Measurements from ENCODE around the gene PRTG.
"Not testable (repeated sequence)": the region's sequence is repeated elsewhere in the genome, so short reads cannot be mapped to it uniquely, and the experiment has no call there.

The PRTG gene

DNA sequence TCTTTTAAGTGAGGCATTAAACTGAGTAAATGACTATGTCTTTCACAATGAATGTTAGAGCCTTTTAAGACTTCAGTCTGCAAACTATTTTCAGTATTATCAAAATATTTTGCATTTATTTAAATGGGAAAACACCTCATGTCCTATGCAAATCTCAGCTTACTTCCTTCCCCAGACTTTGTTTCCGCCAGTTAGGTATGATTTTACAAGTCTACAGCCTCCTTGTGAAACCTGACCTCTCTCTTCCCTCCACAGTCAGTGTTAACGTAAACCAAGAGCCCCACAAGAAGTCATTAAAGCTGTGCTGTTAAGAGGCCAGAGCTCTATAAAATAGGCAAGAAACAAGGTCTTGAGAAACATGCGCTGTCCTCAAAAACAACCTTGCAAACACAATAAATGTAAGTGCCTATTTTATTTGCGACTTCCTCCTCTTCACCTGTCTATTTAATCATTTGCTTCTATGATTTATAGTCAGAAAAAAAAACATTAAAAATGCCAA is 48.3 kb downstream of the PRTG start:
- DNase-seq: no peak

DNA sequence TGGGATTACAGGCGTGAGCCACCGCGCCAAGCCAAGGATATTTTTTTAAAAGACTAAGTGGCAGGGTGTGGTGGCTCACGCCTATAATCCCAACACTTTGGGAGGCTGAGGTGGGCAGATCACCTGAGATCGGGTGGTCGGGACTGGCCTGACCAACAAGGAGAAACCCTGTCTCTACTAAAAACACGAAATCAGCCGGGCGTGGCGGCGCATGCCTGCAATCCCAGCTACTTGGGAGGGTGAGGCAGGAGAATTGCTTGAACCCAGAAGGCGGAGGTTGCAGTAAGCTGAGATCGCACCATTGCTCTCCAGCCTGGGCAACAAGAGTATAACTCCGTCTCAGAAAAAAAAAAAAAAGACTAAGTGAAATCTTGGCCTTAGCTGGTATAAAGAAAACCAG is 49.8 kb downstream of the PRTG start:
- DNase-seq: not testable (repeated sequence)

DNA sequence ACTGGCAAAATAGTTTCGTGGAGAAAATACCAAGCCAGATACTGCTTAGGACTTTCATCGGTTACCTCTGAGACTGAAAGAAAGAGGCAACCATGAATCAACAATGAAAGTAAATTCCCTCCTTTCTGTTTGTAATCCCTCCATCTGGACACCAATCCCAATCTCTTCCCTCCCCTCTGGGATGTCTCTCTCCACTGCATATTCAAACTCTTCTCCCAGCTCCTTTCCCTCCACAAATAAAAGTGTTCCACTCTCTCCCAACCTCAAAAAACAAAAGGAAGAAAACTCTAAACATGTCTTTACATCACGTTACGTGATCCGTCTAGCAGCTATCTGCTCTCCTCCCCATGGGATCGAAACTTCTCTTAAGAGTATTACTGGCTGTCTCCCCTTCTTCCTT is 55.2 kb downstream of the PRTG start:
- DNase-seq: no peak

DNA sequence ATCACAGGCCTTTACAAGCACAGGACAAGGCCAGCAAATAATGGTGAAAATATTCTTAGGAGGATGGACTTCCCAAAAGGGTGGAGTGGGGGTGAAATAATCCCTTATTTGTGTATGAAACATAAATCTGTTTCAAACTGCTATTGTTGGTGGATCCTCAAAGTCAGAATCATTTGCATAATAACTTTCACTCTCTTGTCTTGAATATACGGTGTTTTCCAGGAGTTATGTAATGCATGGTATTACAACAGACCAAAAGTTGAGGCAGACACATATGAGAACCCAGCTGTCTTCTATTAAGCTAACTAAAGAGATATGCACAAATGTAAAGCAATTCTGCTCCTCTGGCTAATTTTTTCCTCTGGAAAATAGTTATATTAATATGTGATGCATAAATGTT is 57.7 kb downstream of the PRTG start:
- no peak for DNase-seq

DNA sequence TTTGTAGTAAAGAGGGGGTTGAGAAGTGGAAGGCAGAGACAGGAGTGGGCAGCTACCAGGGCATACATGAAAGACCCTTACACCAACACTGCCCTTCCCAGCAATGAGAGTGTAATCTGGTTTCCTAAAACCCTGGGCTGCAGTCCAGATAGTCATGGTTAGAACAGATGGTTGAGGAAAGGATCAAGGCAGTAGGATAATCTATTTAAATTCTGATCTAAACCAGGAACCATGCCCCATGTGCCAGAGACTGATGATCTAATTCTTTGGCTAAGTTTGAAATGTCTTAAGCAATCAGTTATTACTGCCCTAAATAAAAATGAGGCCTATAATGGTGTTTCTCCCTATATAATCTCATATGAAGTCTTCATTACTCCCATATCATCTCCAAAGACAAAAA is 59.6 kb downstream of the PRTG start:
- DNase-seq: no peak

DNA sequence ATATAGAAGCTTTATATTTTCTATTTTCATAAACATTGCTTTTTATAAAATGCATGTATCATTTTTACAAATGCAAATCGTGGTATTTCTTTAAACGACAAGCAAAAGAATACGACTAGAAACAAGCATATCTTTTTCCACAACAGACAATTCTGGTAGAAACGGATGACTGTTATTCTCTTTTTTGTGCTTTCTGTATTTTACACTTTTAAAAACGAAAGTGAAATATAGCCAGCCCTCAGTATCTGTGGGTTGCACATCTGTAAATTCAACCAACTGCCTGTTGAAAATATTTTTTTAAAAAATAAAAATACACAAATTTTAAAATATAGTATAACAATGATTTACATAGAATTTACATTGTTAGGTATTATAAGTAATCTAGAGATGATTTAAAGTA is 61.3 kb downstream of the PRTG start:
- DNase-seq: no peak

DNA sequence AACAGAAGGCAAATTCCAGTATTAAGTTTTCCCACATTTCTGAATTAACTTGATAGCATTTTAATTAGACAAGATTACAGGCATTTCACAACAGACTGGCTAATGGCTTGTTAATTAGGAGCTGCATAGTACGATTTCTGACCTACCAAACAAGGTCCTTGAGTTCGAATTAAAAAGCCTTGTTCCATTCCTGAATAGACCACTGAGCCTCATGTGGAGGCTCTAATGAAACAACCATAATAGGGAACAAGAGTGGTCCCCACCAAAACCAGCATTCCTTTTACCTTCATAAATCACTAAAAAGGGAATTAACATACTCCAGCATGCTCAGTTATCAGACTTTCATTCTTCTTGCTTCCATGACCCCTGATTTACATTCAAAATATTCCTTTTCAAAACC is 66.4 kb downstream of the PRTG start:
- no peak for DNase-seq

DNA sequence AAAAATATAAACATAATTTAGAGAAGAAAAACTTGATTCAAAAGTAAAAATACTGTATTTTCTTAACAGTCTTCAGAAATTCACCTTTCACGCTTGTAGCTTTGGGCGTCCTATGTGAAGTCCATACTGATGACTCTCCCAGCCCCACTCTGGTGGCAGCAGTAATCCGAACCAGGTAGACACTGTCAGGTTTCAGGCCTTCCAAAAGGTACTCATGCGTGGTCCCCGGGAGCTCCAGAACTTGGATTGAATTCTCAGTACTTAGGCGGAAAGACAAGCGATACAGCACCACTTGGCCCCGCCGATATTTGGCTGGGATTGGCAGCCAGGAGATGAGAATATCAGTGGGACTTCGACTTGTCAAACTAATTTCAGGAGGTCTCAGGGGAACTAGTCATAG is 69.7 kb downstream of the PRTG start:
- no peak for DNase-seq

DNA sequence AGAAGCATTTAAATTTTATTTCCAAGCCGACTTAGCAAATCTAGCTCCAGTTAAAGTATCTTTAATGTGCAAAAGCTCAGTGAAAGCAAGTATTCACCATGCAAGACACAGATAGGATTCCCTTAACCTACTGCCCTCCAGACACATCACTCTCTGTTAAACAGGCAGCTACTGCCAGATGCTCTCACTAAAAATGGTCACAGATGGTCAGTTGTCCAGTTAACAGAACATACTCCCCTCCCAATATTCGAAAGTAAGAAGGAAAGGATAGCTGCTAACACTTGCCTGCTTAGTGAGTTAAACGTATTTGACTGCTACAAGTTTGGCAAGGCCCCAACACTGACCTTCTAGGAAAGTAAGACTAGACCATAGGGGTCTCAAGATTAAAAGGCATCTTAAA is 73.7 kb downstream of the PRTG start:
- DNase-seq: no peak

DNA sequence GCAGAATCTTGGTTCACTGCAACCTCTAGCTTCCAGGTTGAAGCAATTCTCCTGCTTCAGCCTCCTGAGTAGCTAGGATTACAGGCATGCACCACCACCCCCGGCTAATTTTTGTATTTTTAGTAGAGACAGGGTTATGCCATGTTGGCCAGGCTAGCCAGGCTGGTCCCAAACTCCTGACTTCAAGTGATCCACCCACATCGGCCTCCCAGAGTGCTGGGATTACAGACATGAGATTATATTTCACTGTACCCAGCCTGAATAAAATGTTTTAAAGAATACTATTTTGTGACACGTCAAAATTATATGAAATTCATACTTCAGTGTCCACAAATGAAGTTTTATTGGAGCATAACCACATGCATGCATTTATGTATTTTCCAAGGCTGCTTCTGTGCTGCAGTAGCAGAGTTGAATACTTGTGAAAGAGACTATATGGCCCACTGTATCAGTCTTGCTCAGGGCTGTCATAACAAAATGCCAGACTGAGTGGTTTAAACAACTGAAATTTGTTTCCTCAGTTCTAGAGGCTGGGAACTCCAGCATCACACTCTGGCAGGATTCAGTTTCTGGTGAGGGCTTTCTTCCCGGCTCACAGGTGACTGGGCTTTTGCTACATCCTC is 77.2 kb downstream of the PRTG start:
- DNase-seq: no peak

DNA sequence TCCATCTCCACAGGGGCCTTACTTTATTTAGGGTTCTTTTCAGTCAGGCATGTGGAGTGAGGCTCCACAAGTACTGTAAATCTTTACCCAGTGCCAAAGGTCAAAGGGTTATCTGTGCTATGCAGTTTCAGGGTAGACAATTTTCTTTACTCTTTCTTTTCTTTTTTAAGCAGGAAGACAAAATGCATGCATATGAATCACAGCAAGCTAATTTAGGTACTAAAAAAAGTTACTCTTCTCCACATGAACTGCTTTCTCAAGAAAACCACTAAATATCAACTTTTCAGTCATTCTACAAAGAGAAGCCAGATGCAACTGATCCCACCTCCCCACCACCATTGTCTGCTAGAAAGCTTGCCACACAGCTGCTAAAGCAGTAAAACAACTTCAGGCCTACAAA is 81.5 kb downstream of the PRTG start:
- no peak for DNase-seq

DNA sequence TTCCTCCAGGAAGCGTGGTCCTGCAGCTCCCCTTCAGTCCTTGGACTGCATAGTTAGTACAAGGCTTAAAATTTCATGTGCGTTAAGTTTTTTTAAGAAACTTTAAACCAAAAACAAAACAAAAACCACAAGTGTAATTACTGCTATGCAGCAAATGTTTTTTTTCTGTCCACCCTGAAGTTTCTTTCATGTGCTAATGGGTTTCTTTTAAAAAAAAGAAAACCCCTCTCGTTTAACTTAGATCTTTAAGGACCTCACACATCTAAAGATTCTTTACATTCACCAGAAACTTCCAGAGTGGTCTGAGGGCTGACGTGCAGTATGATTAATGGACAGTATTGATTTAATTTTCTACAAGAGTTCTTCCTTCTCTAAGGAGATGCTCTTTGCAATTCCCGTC is 82.8 kb downstream of the PRTG start:
- no peak for DNase-seq

DNA sequence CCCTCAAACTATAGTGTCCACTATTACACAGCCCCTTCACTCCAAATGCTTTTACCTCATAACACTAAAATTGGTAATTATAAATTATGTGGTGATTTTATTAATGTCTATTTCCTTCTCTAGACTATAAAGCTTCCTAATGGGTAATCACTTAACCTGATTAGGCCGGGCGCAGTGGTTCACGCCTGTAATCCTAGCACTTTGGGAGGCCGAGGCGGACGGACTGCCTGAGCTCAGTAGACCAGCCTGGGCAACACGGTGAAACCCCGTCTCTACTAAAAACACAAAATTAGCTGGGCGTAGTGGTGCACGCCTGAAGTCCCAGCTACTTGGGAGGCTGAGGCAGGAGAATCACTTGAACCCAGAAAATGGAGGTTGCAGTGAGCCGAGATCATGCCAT is 83.5 kb downstream of the PRTG start:
- no peak for DNase-seq

DNA sequence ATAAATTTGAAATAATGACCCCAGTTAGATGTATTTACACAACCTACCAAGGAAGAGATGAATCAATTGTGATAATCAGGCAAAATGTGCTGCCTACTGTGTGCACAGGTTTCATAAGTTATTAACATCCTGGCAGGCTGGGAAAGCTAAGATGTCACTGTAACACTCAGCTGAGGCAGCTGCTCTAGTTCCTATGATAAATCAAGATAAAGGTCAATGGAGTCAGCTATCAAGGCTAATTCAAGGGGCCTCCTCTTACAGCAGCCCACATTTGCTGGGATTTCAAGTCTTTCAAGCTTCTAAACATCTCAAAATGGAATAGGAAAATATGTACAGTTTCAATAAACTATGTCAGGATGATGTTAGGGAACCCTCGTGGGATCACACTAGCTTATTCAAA is 84.1 kb downstream of the PRTG start:
- DNase-seq: no peak

DNA sequence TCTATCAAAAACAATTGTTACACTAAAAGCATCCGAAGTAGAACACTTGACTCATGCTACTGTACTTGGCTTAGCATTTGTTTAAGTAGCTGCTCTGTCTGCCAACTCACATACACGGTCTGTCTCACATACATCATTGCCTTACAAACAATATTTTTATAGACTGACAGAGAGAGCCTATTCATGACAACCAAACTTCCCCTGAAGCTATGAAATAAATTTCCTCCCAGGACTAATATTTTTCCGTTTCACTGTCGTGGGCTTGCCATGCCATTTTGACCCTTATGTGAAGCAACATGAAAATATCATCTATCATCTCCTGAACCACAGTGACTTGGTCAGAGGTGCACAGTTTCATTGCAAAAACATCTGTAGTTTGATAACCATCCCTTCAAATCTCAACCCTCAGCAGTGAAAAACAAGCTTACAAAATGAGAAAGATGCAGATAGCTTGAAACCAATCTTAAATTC is 88.4 kb downstream of the PRTG start:
- no peak for DNase-seq

DNA sequence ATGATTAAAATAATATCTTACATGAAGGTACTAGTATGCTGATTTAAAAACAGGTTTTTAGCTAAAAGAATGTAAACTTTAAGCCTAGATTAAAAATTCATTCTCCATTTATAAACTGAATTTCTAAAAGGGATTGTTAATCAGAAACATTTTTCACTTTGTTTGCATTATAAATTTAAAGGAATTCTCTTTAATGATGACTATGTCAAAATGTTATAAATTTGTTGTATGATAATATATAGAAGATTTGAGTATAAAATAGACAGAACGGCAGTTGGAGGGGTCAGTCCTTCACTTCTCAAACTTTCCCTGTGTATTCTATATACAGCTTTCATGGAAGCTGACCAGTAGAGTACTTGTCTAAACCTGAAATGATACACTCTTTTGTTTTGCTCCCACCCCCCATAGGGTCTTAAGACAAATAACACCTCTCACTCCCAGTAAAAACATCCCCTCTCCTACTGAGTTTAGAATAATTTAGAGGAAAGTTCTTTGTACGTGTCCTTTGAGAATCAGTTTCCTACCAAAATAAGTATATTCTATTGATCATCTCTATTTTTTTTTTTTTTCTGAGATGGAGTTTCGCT is 90.0 kb downstream of the PRTG start:
- DNase-seq: no peak

DNA sequence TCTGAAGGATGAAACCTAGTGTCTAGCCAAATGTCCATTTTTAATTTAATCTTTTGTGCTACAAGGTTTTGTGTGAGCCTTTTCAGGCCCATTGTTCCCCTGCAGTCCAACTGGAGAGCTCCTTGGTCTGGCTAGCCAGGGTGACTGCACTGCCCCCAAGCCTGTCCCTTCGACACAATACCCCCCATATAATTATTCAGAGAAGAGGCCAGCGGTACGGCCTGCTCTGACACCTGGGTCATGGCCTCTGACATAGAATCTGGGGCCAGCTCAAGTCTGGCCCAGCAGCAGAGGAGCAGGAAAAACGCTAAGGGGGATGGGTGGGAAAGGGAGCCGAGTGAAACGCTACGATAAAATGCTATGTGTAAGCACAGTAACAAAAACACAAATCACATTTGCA is 90.6 kb downstream of the PRTG start:
- no peak for DNase-seq

DNA sequence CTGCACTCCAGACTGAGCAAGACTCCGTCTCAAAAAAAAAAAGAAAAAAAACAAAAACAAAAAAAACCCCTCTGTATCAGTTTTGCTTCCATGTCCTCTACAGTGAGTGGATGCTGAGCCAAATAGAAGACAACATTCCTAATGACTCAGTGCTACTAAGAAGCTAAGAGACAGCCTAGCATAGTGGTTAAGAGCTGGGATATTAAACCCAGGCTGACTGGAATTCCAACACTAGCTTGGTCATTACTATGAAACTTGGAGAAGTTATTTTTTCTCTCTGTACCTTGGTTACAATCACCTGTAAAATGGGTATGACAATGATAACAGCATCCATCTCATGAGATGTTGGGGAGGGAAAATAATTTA is 93.9 kb downstream of the PRTG start:
- DNase-seq: no peak

DNA sequence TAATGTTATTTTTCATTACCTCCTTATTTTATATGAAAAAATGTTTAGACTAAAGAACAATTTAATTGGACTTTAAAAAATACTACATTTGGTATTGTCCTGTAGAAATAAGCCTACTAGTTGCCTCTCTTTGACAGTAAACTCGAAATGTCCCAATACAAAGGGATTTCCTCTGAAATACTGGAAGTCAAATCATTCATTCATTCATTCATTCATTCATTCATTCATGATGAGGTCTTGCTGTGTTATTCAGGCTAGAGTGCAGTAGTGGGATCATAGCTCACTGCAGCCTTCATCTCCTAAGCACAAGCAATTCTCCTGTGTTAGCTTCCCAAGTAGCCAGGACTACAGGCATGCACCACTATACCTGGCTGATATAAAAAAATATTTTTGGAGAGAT is 104.2 kb downstream of the PRTG start:
- no peak for DNase-seq

DNA sequence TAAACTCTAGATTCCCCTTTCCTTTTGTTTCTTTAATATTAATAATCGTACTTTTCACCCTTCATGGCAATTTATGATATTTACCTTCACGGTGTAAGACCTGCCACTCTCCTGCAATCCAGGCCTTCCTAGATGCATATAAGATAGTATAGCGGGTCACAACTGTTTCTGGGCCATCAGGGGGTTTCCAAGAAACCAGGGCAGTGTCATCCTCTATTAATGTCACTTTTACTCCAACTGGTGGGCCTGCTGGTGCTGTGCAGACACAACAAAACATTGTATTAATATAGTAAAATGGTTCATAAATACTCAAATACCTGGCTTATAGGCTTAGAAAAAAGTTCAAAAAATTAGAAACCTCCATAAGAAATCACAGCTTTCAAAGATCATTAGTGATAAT is 105.9 kb downstream of the PRTG start:
- DNase-seq: no peak

DNA sequence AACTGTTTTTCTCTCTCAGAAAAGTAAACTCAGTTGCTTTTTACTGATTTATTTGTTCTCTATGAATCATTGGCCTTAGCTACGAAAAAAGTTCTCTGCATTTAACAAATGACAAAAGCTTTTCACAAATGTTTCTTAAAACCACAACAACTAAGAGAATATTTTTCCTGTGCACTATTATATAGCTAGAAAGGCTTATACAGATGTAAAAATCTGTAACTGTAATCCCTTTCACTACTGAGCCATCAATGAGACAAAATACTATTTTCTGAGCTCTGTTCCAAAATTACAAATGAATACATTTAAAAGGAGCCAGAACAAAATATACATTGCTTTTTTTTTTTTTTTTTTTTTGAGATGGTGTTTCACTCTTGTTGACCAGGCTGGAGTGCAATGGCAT is 109.2 kb downstream of the PRTG start:
- no peak for DNase-seq

DNA sequence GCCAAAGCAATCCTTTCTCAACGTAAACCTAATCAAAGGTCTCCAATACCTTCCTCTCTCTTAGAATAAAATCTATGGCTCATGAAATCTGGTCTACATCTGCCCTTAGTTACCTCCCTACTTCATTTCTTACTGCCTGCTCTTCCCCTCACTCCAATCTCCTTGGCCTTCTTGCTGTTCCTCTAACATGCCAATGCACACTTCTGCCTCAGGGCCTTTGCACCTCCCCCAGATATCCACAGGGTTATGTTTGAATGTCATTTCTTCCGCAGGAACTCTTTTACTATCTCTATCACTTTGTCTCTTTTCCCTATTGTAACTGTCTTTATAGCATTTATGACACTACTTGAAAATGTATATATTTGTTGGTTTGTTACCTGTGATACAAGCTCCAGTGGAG is 110.5 kb downstream of the PRTG start:
- DNase-seq: no peak

DNA sequence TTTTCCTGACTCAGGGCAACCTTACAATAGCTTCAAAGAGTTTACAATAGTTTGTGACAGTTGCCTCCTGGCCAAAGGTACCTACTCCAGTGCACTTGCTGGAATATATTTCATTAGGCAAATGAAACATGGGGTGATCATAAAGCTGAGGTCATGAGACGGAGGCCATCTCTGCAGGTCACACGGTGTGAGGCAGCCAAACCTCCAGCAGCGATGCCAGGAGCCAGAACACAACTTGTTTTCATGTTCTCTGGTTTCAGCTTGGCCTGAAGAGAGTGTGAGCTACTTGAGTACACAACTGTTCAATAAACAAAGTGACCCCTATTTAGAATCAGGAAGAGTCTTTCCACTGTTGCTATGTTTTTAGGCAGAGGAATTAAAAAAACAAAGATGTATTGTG is 112.1 kb downstream of the PRTG start:
- DNase-seq: no peak

DNA sequence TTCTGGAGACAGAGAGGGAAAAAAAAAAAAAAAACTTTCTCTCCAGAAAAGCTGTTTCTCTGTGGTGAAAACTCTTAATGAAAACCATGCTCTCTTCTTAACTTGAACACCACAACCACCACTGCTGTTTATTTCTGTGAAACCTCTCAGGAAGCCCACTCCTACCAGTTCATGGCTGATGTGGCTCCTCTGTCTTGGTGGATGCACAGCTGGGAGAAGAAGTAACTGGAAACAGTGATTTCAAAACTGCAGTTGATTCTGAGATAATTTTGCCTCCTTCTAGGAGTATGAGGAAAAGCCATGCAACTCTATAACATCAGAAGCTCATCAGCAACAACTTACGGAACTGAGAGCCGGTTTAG is 114.6 kb downstream of the PRTG start:
- no peak for DNase-seq

DNA sequence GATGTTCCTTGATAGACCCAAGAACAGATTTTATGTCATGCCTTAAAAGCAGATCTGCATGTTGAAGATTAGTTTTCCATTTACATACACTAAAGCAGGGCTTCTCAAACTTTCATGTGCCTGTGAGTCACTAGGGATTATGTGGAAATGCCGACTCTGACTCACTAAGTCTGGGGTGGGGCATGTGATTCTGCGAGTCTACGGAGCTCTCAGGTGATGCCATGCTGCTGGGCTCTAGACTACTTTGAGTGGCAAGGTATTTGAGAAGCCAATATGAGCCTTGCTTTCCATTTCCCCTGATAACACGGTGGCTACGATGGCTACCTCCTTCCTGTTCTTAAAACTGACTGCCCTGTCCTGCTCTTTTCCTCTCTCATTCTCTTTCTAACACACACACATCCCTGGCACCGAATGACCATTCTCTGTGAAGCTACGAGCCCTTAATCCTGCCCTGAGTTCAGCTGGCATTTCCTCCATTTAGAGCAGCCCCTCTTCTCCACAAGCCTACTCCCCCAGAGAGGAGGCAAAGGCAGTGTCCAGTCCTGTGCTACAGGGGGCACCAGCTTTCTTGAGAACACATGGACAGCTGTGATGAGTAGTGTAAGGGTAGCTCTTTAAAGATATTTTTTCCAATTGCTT is 115.1 kb downstream of the PRTG start:
- no peak for DNase-seq
